HCT116 (cell line): ENCODE data around the gene CHRNA4. TPM values are rescaled to one million over a fixed set of nuclear protein-coding genes. Genes with fewer than 3 reads are reported as not detected.

ENCODE experiments used
- ATAC-seq: fragments of 200-7000 bp; cut with Tn5 transposase; 2 replicates; pipeline ENCODE4 v1.9.1; 2020; ENCODE audit warnings: mild to moderate bottlenecking, moderate library complexity
- BruUV-seq: library from RNA; stranded (reverse); fragments of 400-500 nt; replicated peaks from 2 replicates; lab custom pipeline; 2021; lab: Mats Ljungman, UMichigan
- CTCF ChIA-PET: fragments of 300-600 bp; sonication (Branson Sonifier 250); formaldehyde crosslinking; loops from one replicate; lab custom pipeline; 2021; ENCODE audit warnings: antibody characterized with exemption; lab: Charles Lee
- POLR2A ChIA-PET: fragments of 300-600, 350-600 bp; sonication (Branson Sonifier 250); formaldehyde crosslinking; loops from one replicate; lab custom pipeline; 2021; ENCODE audit warnings: antibody characterized with exemption; lab: Charles Lee
- RAD21 ChIA-PET, 2 experiments: fragments of 300-600 bp; sonication (Branson Sonifier 250); formaldehyde crosslinking; loops; one replicate each; lab custom pipeline; 2023; ENCODE audit warnings: low total read pairs in 2 of 2; ENCODE audit not compliant: uncharacterized antibody in 2 of 2, unreplicated experiment in 2 of 2, low non-redundant PET in 1 of 2; lab: Charles Lee
- DNase-seq: peaks from one replicate; pipeline ENCODE4 v3.0.0-alpha.2; 2010; ENCODE audit warnings: low read depth, low spot score
- H2AFZ ChIP-seq: fragments of 200-600 bp; shearing (Covaris generic), sonication (generic); 2 replicates; pipeline ENCODE4 v1.6.1; 2017; ENCODE audit warnings: low read depth, mixed run types, mixed read lengths, antibody characterized with exemption, low read length; ENCODE audit not compliant: poor library complexity, severe bottlenecking
- H3K27ac ChIP-seq: 2 replicates; pipeline ENCODE4 v1.5.1; 2012; ENCODE audit warnings: low read depth, low read length
- H3K27me3 ChIP-seq: fragments of 200-600 bp; sonication (generic); 2 replicates; pipeline ENCODE4 v1.6.1; 2016; ENCODE audit warnings: mixed run types, low read length, mixed read lengths; ENCODE audit not compliant: insufficient read depth
- H3K36me3 ChIP-seq, 2 experiments: fragments of 200-500 bp in 1 of 2; fragments of 200-600 bp in 1 of 2; sonication (Bioruptor generic) in 1 of 2; sonication (generic) in 1 of 2; 2 replicates each; pipeline versions ENCODE4 v1.5.1 to v1.6.1; 2014 to 2016; ENCODE audit warnings: low read length in 2 of 2, inconsistent platforms in 1 of 2, mixed read lengths in 1 of 2, mixed run types in 1 of 2; ENCODE audit not compliant: insufficient read depth in 2 of 2, control insufficient read depth in 1 of 2
- H3K4me1 ChIP-seq, 2 experiments: fragments of 200-600 bp in 1 of 2; sonication (generic) in 1 of 2; 2 replicates each; pipeline versions ENCODE4 v1.5.1 to v1.6.1; 2012 to 2017; ENCODE audit warnings: low read length in 2 of 2, inconsistent platforms in 1 of 2, mild to moderate bottlenecking in 1 of 2, mixed read lengths in 1 of 2, mixed run types in 1 of 2, moderate library complexity in 1 of 2; ENCODE audit not compliant: insufficient read depth in 2 of 2, control insufficient read depth in 1 of 2
- H3K4me2 ChIP-seq: fragments of 200-600 bp; sonication (generic); 2 replicates; pipeline ENCODE4 v1.6.1; 2017; ENCODE audit warnings: mixed run types, low read length, mixed read lengths
- H3K4me3 ChIP-seq, 2 experiments: fragments of 200-600 bp in 1 of 2; sonication (generic) in 1 of 2; replicated peaks in 1 of 2; 2 replicates each; pipeline ENCODE4 v1.5.1; 2011 to 2016; ENCODE audit warnings: low read length in 2 of 2, control low read depth in 1 of 2, low read depth in 1 of 2, mild to moderate bottlenecking in 1 of 2, mixed read lengths in 1 of 2, mixed run types in 1 of 2
- H3K79me2 ChIP-seq: fragments of 200-600 bp; sonication (generic); 2 replicates; pipeline ENCODE4 v1.6.1; 2017; ENCODE audit warnings: mild to moderate bottlenecking, mixed run types, low read length, moderate library complexity, mixed read lengths; ENCODE audit not compliant: insufficient read depth
- H3K9ac ChIP-seq: fragments of 200-600 bp; sonication (generic); 2 replicates; pipeline ENCODE4 v1.6.1; 2016; ENCODE audit warnings: low read length, mixed read lengths
- H3K9me2 ChIP-seq: fragments of 200-600 bp; sonication (generic), shearing (Covaris generic); 2 replicates; pipeline ENCODE4 v1.6.1; 2017; ENCODE audit warnings: mixed run types, mild to moderate bottlenecking, moderate library complexity; ENCODE audit not compliant: insufficient read depth
- H3K9me3 ChIP-seq, 2 experiments: fragments of 200-500 bp in 1 of 2; fragments of 200-600 bp in 1 of 2; sonication (Bioruptor generic) in 1 of 2; sonication (generic) in 1 of 2; 2 replicates each; pipeline ENCODE4 v1.6.1; 2014 to 2017; ENCODE audit warnings: low read length in 2 of 2, mixed read lengths in 2 of 2, inconsistent platforms in 1 of 2, low read depth in 1 of 2, mild to moderate bottlenecking in 1 of 2, mixed run types in 1 of 2, moderate library complexity in 1 of 2; ENCODE audit not compliant: control insufficient read depth in 1 of 2, insufficient read depth in 1 of 2
- H4K20me1 ChIP-seq: fragments of 200-600 bp; sonication (generic), shearing (Covaris generic); 2 replicates; pipeline ENCODE4 v1.6.1; 2017; ENCODE audit warnings: mixed run types, mild to moderate bottlenecking, moderate library complexity; ENCODE audit not compliant: insufficient read depth
- CBX3 ChIP-seq: IDR thresholded peaks from 2 replicates; pipeline ENCODE4 v1.6.1; 2012; ENCODE audit warnings: low read depth
- CTCF ChIP-seq, 3 experiments: fragments of 200-600 bp in 1 of 3; sonication (generic) in 1 of 3; IDR thresholded peaks in 2 of 3; conservative IDR thresholded peaks in 1 of 3; 2 replicates each; pipeline ENCODE4 v1.5.1; 2012 to 2017; ENCODE audit warnings: low read depth in 2 of 3, low read length in 2 of 3, antibody characterized with exemption in 1 of 3, borderline replicate concordance in 1 of 3, control low read depth in 1 of 3, mild to moderate bottlenecking in 1 of 3, mixed read lengths in 1 of 3, mixed run types in 1 of 3, moderate library complexity in 1 of 3; ENCODE audit not compliant: insufficient read depth in 1 of 3
- EGR1 ChIP-seq: IDR thresholded peaks from 2 replicates; pipeline ENCODE4 v1.6.1; 2012; ENCODE audit warnings: low read depth
- EZH2phosphoT487 ChIP-seq: fragments of 200-600 bp; IDR thresholded peaks from 2 replicates; pipeline ENCODE4 v1.6.1; 2018; ENCODE audit warnings: antibody characterized with exemption, borderline replicate concordance
- JUND ChIP-seq: IDR thresholded peaks from 2 replicates; pipeline ENCODE4 v1.6.1; 2012
- MAX ChIP-seq: IDR thresholded peaks from 2 replicates; pipeline ENCODE4 v1.6.1; 2012
- POLR2A ChIP-seq: IDR thresholded peaks from 2 replicates; pipeline ENCODE4 v1.7.0; 2011; ENCODE audit warnings: borderline replicate concordance; ENCODE audit not compliant: insufficient read depth, insufficient read length; ENCODE audit errors: extremely low read depth
- SIN3A ChIP-seq: IDR thresholded peaks from 2 replicates; pipeline ENCODE4 v1.6.1; 2012; ENCODE audit warnings: low read depth
- SP1 ChIP-seq: IDR thresholded peaks from 2 replicates; pipeline ENCODE4 v1.6.1; 2012; ENCODE audit warnings: low read depth
- SRF ChIP-seq: IDR thresholded peaks from 2 replicates; pipeline ENCODE4 v1.6.1; 2012; ENCODE audit warnings: low read depth
- TCF7L2 ChIP-seq: IDR thresholded peaks from 2 replicates; pipeline ENCODE4 v1.7.0; 2011; ENCODE audit warnings: borderline replicate concordance, inconsistent platforms; ENCODE audit not compliant: insufficient read depth, insufficient read length; ENCODE audit errors: extremely low read depth
- YY1 ChIP-seq: IDR thresholded peaks from 2 replicates; pipeline ENCODE4 v1.6.1; 2011; ENCODE audit warnings: low read length, low read depth, moderate library complexity, mild to moderate bottlenecking; ENCODE audit not compliant: insufficient replicate concordance; ENCODE audit errors: extremely low read depth
- ZBTB33 ChIP-seq: IDR thresholded peaks from 2 replicates; pipeline ENCODE4 v1.6.1; 2011; ENCODE audit warnings: mild to moderate bottlenecking, low read length, moderate library complexity; ENCODE audit not compliant: insufficient replicate concordance; ENCODE audit errors: extremely low read depth
- ZFX ChIP-seq: fragments of 450-650 bp; IDR thresholded peaks from 2 replicates; pipeline ENCODE4 v1.6.1; 2017
- ZNF274 ChIP-seq: fragments of 200-500 bp; sonication (Bioruptor generic); IDR thresholded peaks from 2 replicates; pipeline ENCODE4 v1.6.1; 2014; ENCODE audit warnings: mild to moderate bottlenecking, low read depth, low read length, inconsistent platforms
- intact Hi-C: fragments of 100-400 bp; cut with micrococcal nuclease; formaldehyde crosslinking; loops from 2 replicates; pipeline ENCODE4 v1.10.0; 2022
- total RNA-seq: library from RNA; stranded (reverse); gene quantifications from one replicate; pipeline ENCODE4 v1.2.1, GENCODE V29; 2021; ENCODE audit not compliant: unreplicated experiment
- TF ChIP-seq, protein P1 (sequence below): IDR thresholded peaks from 2 replicates; pipeline ENCODE4 v1.6.1; 2012
- TF ChIP-seq, protein P2 (sequence below): IDR thresholded peaks from 2 replicates; pipeline ENCODE4 v1.6.1; 2012; ENCODE audit warnings: low read depth

Gene CHRNA4
- total RNA-seq, 1 experiment from 2014 or later: not detected

GRCh38 chr20:63296531-63297299 lies 64.4 kb downstream of the CHRNA4 start:
- ChIA-PET CTCF (interaction anchor here (1.1 kb wide), 1 partner anchor 73 kb away, joined by 3 read pairs; no protein-coding TSS in a partner anchor), RAD21 (no interaction called here)
- H3K4me1 ChIP-seq: peaks cover 0 to 4% of the 10 kb centered on the region in 2 experiments; a peak in 1 of 4 replicates
- no peak overlapping the region for H2AFZ ChIP-seq
- no peaks in the 10 kb centered on the region for H3K9me2 ChIP-seq
- H3K4me2 ChIP-seq: no peak overlapping the region
- H3K27ac ChIP-seq: no peak overlapping the region
- H3K36me3 ChIP-seq: no peaks in the 10 kb centered on the region
- no peaks in the 10 kb centered on the region for H3K9me3 ChIP-seq
- no peak for TF ChIP-seq CBX3
- TF ChIP-seq ZFX: no peak
- TF ChIP-seq SIN3A: no peak
- no peak for TF ChIP-seq EGR1
- TF ChIP-seq ZBTB33: no peak
- TF ChIP-seq ZNF274: no peak
- no peak for TF ChIP-seq CTCF (IDR thresholded peaks at IDR 0.05 in 2 of 3, conservative IDR thresholded peaks at IDR 0.05 in 1 of 3; ENCODE audit: borderline replicate concordance in 1 of 3, insufficient read depth in 1 of 3, low read depth in 2 of 3, low read length in 2 of 3)
- TF ChIP-seq MAX: no peak
- no peak for TF ChIP-seq SP1
- no peak for TF ChIP-seq TCF7L2
- TF ChIP-seq, protein P1, sequence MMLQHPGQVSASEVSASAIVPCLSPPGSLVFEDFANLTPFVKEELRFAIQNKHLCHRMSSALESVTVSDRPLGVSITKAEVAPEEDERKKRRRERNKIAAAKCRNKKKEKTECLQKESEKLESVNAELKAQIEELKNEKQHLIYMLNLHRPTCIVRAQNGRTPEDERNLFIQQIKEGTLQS: no peak
- TF ChIP-seq YY1: no peak
- TF ChIP-seq, protein P2, sequence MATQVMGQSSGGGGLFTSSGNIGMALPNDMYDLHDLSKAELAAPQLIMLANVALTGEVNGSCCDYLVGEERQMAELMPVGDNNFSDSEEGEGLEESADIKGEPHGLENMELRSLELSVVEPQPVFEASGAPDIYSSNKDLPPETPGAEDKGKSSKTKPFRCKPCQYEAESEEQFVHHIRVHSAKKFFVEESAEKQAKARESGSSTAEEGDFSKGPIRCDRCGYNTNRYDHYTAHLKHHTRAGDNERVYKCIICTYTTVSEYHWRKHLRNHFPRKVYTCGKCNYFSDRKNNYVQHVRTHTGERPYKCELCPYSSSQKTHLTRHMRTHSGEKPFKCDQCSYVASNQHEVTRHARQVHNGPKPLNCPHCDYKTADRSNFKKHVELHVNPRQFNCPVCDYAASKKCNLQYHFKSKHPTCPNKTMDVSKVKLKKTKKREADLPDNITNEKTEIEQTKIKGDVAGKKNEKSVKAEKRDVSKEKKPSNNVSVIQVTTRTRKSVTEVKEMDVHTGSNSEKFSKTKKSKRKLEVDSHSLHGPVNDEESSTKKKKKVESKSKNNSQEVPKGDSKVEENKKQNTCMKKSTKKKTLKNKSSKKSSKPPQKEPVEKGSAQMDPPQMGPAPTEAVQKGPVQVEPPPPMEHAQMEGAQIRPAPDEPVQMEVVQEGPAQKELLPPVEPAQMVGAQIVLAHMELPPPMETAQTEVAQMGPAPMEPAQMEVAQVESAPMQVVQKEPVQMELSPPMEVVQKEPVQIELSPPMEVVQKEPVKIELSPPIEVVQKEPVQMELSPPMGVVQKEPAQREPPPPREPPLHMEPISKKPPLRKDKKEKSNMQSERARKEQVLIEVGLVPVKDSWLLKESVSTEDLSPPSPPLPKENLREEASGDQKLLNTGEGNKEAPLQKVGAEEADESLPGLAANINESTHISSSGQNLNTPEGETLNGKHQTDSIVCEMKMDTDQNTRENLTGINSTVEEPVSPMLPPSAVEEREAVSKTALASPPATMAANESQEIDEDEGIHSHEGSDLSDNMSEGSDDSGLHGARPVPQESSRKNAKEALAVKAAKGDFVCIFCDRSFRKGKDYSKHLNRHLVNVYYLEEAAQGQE: no peak
- no peak for TF ChIP-seq SRF
- no peak for TF ChIP-seq JUND
- TF ChIP-seq EZH2phosphoT487: no peak
- TF ChIP-seq POLR2A: no peak
- TF ChIP-seq, all 23 proteins: peak for 0
- no peaks in the 10 kb centered on the region for H3K79me2 ChIP-seq
- POLR2A ChIA-PET: no interaction called here
- H3K4me3 ChIP-seq: no peak overlapping the region
- BruUV-seq: no TSS peak
- H3K27me3 ChIP-seq: peaks cover 3% of the 10 kb centered on the region; the same call in 1 of the 2 replicates
- ATAC-seq: no peak
- no peaks in the 10 kb centered on the region for H4K20me1 ChIP-seq
- no peak overlapping the region for H3K9ac ChIP-seq
- intact Hi-C loops: no loop called here
- DNase-seq: no peak
